ENCODE data around the gene TBC1D13. TPM values are rescaled to one million over a fixed set of nuclear protein-coding genes. Genes with fewer than 3 reads are reported as not detected.

The TBC1D13 gene
- total and polyA plus RNA-seq, 9 of the 15 experiments (the other 6 are each of a cell fraction or from before 2014, with no cell fraction given), result 2.3 to 28.7 (median 11.4) TPM

- Histone ChIP-seq H3K4me1 (replicated peaks in 1 of 2; ENCODE audit: control insufficient read depth in 2 of 2, insufficient read depth in 2 of 2, low read length in 2 of 2) (peaks cover 13 to 16% of the 10 kb centered on the region in 2 experiments; a peak in 4 of 5 replicates), H3K27ac (ENCODE audit: extremely low read depth, low read depth, low read length) (peak overlapping the region; percentile 88), H4K20me1 (replicated peaks; ENCODE audit: control insufficient read depth, insufficient read depth, low read length) (no peaks in the 10 kb centered on the region), H3K36me3 (ENCODE audit: control insufficient read depth, insufficient read depth, low read length) (peaks cover 5% of the 10 kb centered on the region; the same call in 1 of the 3 replicates), H2AFZ (ENCODE audit: low read depth, low read length) (peak overlapping the region; percentile 98), H3K4me2 (ENCODE audit: insufficient read depth, low read length) (peak overlapping the region; percentile 95), H3K9me1 (ENCODE audit: control insufficient read depth, insufficient read depth, low read length) (no peaks in the 10 kb centered on the region), H3K9me3 (replicated peaks; ENCODE audit: control insufficient read depth, insufficient read depth, low read depth, low read length) (no peaks in the 10 kb centered on the region), H3K4me3 (peak overlapping the region; percentile 79), H3K27me3 (ENCODE audit: control insufficient read depth in 2 of 2, insufficient read depth in 2 of 2, low read length in 2 of 2) (no peaks in the 10 kb centered on the region), H3K9ac (ENCODE audit: insufficient read depth in 1 of 2, low read depth in 2 of 2, low read length in 2 of 2) (peak overlapping the region; percentile 89 to 94), H3K79me2 (ENCODE audit: control insufficient read depth, insufficient read depth, low read length) (peaks cover 21% of the 10 kb centered on the region)
- ChIA-PET CTCF (ENCODE audit: low intra/inter-chr PET ratio) (interaction anchor here (0.8 kb wide), 1 partner anchor 69 kb away, joined by 3 read pairs; the partner anchor contains the start of gene PKN3), POLR2A (interaction anchor here (0.5 to 1.1 kb wide), 8 partner anchors 9 to 1676 kb away, joined by 3 to 5 read pairs (median 3); no protein-coding TSS in a partner anchor)
- no TSS peak for BruUV-seq (replicated peaks)
- under 1% methylated on average over 27 of the region's 28 CpGs for WGBS (ENCODE audit: insufficient coverage, low coverage, missing lambda C conversion rate)
- in situ Hi-C loops (cut with MboI) (no loop called here), intact Hi-C loops (cut with micrococcal nuclease) (no loop called here)
- peak; percentile 65 for ATAC-seq
- FAIRE-seq, result peak; percentile 65
- peak in 1 of 4 experiments; percentile 32 for DNase-seq (ENCODE audit: extremely low read depth in 1 of 4, low spot score in 3 of 4)
- TF ChIP-seq ZNF511 (CRISPR knock-in tag; IDR thresholded peaks at IDR 0.05), result peak; percentile 16; the same call in 1 of the 2 replicates
- 0 out of 2 replicates have a peak, but pooled peaks have one; percentile 56 for TF ChIP-seq STAT6 (CRISPR knock-in tag; IDR thresholded peaks at IDR 0.05)
- TF ChIP-seq RAD21 (CRISPR knock-in tag; conservative IDR thresholded peaks at IDR 0.05 in 1 of 2, IDR thresholded peaks at IDR 0.05 in 1 of 2), result peak in 1 of 2 experiments; percentile 5; a peak in 1 of 4 replicates
- peak; percentile 25 for TF ChIP-seq HMGN3 (IDR thresholded peaks at IDR 0.05; ENCODE audit: borderline replicate concordance, extremely low read depth, insufficient read length, low read depth, low read length)
- 0 out of 2 replicates have a peak, but pooled peaks have one; percentile 25 for TF ChIP-seq ZEB2 (IDR thresholded peaks at IDR 0.05)
- no peak for TF ChIP-seq MAFG (tag; conservative IDR thresholded peaks at IDR 0.05)
- peak; percentile 11 for TF ChIP-seq ARID4B (CRISPR knock-in tag; IDR thresholded peaks at IDR 0.05)
These were observed 15.8 kb upstream of the TBC1D13 start for GRCh38 chr9:128771094-128771721.
